NAMALWA (cell line): ENCODE measurements around the gene LTBP3.

Experiments
- DNase-seq: peaks from one replicate; pipeline ENCODE4 v3.0.0-alpha.2; 2015; ENCODE audit warnings: low spot score

The LTBP3 gene

DNA sequence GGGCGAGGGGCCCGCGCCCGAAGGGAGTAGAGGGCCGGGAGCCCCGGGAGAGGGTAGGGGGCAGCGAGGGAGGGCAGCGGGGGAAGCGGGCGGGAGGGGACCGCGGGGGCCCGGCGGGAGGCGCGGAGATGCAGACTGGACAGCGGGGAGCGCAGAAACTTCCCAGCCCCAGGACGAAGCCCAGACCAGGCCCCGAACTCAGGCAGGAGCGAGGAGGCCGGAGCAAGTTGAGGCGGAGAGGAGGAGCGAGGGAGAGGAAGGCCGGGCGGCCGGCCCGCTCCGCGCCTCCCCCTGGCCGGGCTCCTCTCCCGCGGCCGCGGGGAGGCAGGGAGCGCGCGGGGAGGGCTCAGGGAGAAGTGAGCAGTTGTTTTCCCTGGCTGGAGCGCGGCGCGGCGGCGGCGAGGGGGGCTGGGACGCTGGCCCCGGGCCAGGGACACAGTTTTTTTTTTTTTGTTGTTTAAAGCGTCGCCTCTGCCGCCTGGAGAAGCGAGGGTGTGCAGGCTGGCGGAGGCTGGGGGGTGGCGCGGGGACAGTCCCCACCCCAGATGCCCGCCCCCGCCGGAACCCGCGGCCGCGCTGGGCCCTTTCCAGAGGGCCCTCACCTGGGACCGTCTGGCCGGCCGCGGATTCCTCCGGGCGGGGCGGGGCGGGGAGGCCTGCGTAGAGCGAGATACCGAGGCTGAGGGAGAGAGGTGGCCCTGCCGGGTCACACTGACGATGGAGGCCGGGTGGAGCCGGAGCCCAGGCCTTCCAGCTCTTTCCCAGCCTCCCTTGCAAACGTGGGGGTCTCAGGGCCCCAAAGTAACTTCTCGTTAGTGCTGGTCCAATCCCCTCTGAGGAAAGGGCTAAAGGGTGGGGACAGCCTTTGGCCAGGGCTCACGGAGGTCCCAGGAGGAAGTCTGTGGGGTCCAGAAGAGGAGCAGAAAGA, at the start of gene LTBP3:
LTBP3 (minus strand) TSS at position 358 of the 928 bp plus-strand sequence. CDS start 400 bp downstream, outside the sequence.
- DNase-seq = no peak

DNA sequence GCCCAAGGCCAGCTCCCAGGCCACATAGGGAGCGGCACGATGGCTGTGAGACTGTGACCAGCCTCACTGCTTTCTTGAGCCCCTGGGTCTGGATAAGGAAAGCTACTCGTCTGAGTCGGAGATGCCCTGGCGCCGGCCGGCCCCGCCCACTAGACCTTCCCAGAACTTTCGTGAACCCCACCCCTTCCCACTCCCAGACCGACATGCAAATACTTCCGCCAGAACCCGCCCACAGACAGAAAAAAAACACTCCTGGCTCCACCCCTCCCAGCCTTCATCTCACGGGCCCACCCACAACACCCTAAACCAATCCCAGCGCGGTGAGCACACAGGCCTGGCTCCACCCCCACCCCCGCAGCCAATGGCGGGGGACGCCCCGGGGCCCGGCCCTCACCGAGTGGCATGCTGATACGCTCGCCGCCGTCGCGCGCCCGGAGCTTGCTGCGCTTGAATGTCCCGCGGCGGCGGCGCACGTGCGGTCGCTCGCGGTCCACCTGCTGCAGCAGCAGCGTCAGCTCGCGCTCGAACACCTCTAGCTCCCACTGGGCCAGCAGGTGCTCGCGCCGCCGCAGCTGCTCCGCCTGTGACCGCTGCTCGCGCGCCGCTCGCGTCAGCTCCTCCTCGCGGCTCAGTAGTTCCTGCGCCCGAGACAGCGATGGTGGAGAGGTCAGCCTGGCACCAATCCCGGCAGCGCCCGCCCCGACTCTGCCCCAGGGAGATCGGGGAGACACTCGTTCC, 48.9 kb upstream of the LTBP3 start:
- DNase-seq = peak; percentile 48

DNA sequence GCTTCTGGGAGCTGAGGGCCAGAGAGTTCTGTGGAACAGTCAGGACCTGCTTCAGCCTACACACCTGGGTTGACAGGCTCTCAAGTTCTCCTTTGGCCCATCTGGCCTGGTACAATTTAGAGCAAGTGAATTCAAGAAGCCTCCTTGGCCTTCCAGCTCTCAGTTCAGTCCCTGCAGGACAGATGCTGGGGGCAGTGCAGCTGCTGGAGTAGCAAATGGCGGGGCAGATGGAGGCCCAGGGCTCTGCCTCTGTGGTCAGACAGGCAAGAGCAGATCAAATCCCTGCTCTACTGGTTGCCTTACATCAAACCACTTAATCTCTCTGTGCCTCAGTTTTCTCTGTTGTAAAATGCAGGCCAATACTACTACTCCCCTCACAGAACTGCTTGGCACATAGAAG, 46.1 kb upstream of the LTBP3 start:
- DNase-seq = no peak

GRCh38 chr11:65599955-65600246, 41.7 kb upstream of the LTBP3 start:
- no peak for DNase-seq

GRCh38 chr11:65599216-65599954, 41.2 kb upstream of the LTBP3 start:
- DNase-seq = no peak

- DNase-seq = no peak
These were observed 40.1 kb upstream of the LTBP3 start for GRCh38 chr11:65598258-65598699.

GRCh38 chr11:65596520-65596919, 38.4 kb upstream of the LTBP3 start:
- DNase-seq = no peak

- no peak for DNase-seq
These were observed 37.6 kb upstream of the LTBP3 start, which contains the start of gene KCNK7 for GRCh38 chr11:65595543-65596281. Gene KCNK7, minus strand, starts transcription at chr11:65595800. Its CDS starts 28 bp downstream, at chr11:65595772.

DNA sequence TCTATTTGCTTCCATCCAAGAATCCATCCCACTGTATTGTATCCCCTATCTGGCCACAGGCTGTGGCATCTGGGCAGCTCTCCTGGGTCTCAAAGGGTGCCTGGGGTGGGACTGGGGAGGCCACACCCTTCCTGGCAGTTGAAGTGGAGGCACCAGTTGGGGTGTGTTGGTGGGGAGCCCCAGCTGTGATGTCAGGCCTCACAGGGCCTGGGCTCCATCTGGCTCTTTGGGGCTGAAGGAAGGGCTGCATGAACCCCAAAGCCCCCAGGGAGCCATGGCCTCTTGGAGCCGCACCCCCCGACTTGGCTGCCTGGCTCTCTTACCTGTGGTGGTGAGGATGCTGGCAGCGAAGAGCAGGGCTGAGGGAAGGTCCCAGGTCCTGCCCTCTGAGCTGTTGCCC, 37.0 kb upstream of the LTBP3 start:
- DNase-seq = no peak

DNA sequence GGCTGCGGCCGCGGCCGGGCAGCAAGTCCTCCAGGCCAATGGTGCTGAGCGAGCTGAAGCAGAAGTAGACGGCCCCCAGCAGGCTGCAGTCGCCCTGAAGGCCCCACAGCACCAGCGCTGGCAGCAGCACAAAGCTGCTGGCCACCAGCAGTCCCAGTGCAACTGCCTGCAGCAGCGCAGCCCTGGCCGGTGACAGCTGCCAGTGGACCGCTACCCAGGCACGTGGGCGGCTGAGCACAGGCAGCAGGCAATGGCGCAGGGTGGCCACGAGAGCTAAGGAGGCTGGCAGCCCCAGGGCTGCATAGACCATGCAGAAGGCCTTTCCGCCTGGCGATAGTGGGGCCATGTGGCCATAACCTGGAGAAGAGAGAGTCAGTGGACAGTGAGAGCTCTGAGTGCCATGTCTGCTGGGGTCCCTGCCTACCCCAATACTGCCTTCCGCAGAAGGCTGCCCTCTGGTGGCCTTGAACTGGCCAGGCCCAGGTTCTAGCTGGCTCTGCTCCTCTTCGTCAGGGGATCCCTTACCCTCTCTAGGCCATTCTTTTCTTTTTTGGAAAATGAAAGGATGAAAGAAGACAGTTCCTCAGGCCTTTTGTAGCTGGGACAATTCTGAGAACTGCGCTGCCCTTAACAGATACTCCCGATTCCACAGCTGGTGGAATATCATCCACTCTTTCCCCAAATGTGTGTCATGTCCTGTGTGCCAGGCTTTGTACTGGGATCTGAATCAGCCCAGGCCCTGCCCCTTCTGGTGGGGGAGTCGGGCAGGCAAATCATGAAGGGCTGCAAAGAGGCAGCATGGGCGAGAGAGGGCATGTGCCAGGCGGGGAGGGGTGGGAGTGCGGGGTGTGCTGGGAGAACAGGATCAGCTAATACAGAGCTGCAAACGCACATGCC, 35.6 kb upstream of the LTBP3 start:
- peak; percentile 63 for DNase-seq

DNA sequence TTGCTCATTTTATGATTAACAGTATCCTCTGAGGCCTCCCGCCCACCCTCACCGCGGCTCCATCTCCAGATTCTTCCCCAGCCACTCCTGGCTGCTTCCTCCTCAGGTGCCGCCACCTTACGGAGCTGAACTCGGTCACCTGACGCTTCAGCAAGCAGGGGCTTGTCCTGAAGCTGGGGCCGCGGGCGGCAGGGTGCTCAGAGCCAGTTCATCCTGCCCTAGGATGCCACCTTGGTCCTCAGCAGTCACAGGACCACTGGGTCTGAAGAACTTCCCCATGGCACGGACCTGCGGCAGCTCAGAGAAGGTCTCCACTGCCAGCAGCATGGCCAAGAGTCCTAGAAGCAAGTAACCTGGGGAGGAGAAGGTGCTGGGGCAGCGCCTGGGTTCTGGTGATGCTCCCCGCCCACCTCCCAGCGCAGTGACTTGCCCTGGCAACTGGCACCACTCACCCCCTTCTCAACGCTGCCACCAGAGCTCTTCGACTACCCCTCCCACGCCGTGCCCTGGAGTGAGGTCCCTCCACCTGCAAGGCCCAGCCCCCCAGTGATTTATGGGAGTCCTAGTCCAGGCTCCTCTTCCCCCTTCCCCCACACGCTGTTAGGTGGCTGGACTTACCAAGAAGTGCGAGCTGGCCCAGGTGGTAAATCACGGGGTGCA, 34.8 kb upstream of the LTBP3 start:
- DNase-seq = no peak

- no peak for DNase-seq
These were observed 34.0 kb upstream of the LTBP3 start for GRCh38 chr11:65591939-65592857.

DNA sequence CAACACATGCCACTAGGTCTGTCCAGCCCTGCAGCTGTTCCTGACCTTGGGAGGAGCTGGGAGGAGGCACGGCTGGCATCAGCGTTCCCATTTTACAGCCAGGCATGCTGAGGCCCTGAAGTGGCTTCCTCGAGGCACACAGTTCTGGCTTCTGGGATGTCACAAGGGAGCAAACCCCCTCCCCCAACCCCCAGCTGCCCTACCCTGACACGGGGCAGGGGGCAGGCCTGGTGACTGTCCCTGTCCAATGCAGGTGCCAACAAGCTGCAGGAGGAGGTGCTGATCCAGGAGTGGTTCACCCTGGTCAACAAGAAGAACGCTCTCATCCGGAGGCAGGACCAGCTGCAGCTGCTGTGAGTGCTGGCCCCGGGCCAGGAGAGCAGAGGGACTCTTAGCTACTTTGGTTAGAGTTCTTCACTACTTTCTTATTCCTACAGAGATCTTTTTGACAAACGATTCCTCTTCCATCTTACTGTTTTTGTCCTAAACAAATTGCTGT, 32.1 kb upstream of the LTBP3 start:
- peak; percentile 85 for DNase-seq

DNA sequence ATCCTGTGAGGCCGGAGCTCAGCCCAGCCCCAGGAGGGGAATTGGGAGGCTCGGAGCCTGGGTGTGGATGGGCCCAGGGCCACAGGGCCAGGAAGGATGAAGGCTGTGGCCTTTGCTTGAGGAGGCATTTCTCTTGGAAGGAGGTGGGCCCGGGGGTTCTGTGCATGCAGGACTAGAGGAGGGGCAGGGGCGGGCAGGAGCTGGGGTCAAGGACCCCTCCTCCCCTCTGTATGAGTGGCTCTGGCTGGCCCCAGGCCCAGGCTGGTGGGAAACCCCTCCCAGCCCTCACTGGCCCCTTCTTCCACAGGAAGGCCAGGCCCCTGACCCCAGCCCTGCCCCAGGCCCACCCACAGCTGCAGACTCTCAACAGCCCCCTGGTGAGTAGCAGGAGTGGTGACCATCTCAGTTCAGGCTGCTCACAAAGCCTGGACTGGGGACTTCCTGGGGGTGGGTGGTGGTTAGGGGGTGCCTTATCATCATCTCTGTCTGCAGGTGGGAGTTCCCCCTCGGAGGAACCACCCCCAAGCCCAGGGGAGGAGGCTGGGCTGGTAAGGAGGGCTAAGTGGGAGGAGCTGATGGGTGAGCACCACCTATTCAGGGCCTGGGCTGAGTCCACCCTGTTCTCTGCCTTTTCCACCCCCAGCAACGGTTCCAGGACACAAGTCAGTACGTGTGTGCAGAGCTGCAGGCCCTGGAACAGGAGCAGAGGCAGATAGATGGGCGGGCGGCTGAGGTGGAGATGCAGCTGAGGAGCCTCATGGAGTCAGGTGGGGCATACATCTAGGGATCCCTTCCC, 31.5 kb upstream of the LTBP3 start:
- DNase-seq = peak; percentile 83

GRCh38 chr11:65588199-65589054, 30.3 kb upstream of the LTBP3 start:
- peak; percentile 84 for DNase-seq

GRCh38 chr11:65586676-65587075, 28.5 kb upstream of the LTBP3 start:
- DNase-seq = no peak

GRCh38 chr11:65586247-65586630, 28.1 kb upstream of the LTBP3 start:
- no peak for DNase-seq
